ENCODE measurements around the gene CAV1.
"Not testable (repeated sequence)": the region's sequence is repeated elsewhere in the genome, so short reads cannot be mapped to it uniquely, and the experiment has no call there.

The CAV1 gene

DNA sequence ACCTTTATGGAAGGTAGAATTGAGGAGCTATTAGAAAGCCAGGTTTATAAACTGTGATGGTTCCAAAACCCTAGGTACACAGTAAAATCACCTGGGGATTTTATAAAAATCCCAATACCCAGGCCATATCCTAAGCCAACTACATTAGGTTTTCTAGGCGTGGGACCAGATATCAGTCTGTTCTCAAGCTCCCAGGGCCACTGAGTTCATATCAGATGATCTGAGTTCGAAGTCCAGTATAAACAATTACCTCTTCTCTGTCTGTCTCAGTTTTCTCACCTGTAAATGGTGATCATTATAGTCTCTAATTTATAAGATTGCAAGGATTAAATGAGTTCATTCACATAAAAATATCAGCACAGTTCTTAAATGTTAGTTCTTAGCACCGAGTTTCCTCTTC is 60.6 kb downstream of the CAV1 start:
- no peak for DNase-seq

DNA sequence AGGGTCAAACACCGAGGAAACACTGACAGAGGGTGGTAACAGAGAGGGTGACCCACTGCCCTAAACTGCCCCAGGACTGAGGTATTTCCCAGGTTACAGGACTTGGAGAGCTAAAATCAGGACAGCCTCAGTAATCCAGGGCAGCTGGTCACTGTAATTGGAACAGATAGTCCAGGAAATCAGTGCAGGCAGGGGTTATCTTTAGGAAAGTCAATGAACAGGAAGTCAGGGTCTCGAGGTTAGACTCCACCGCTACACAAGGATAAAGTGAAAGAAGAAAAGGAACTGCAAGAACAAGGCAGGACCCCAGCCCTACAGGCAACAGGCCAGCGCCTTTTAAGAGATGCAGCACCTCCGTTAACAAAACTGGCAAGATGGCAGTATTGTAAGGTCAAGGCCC is 61.1 kb downstream of the CAV1 start:
- no peak for DNase-seq

DNA sequence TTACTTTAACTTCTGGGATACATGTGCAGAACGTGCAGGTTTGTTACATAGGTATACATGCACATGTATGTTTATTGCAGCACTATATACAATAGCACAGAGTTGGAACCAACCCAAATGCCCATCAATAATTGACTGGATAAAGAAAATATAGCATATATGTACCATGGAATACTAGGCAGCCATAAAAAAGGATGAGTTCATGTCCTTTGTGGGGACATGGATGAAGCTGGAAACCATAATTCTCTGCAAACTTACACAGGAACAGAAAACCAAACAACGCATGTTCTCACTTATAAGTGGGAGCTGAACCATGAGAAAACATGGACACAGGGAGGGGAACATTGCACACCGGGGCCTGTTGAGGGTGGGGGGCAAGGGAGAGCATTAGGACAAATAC is 62.4 kb downstream of the CAV1 start:
- DNase-seq, result not testable (repeated sequence)

DNA sequence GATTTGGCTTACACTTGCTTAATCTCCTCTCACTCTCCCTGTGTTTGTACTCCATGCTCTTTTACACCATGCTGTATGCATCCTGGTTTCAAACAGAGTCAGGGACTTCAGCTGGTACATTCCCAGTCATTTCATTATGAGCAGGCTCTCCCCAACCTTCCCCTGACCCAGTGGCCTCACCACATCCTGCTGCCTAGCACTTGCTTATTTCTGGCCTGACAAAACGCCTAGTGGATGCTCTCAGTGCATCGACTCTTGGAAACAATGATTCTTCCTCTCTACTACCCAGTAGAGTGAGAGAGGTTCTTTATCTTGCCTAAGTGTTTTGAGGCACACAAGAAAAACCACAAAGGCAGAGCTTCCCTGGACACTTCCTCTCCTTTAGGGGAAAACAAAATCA is 63.4 kb downstream of the CAV1 start:
- no peak for DNase-seq

DNA sequence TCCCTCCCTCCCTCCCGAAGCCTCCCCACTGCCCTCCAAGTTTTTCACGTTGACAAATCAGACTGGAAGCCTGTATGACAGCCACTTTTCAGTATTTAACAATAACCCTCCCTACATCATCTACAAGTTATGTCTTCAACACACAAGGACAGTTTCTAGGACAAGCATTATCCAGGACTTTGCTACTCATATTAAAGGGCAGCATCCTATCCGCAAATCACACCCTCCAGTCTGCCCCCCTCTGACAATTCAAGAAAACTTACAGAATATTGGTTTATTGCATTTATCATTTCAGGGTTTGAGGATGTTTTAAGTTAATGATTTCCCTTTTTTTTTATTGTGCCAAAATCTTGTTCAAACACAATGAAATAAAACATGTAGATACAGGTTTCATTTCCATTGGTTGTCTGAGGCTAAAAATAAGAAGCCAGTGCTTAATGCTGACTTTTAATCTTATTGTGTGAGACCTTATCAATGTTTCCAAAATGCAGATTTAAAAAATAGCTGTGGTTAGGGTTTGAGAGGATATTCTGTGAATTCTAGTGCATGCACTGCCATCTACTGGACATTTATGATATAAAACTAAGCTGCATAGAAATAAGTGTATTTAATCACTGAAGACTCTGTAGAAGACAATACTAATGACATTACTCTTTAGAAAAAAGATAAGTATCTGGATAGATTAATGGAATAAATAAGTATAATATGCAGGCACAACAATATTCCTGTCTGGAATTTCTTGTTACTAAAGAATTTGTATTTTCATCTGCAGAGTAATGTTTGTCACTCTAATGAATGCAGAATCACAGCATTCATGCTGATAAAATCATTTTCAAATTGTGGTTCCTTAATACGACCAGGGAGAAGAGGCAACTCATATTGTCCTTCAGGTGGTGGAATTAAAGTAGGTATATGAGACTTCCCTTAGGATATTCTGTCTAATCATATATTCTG is 64.1 kb downstream of the CAV1 start:
- DNase-seq, result peak; percentile 12 to 20

DNA sequence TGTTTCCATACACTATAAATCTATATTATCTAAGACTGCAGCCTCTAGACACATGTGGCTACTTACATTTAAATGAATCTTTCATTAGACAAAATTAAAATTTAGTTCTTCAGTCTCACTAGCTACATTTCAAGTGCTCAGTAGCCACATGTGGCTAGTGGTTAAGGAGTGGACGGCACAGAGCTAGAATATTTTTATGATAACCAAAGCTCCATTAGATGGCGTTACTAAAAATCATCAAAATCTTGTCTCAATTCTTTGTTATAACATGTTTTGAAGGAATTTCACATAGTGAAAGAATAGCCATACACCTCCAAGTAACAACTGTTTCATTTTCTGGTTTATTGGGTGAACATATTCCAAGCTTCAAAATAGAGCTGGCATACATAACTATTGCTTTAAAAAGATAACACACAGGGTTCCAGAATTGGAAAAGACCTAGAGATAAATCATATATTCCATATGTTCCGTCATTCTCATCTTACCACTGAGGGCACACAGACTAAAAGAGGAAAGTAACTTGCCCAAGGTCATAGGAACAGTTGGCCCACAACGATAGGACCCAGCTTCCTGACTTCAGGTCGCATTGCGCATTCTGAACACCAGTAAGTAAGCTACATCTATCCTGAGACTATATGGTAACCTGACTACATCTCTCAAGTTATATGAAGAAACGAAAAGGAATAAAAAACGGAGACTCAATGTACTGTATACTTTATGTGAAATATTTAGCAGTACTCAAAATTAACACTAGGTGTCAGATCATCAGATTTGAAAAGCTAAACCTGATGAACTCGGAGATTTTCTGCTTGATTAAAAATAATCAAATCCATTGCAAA is 66.6 kb downstream of the CAV1 start:
- peak; percentile 9 to 12 for DNase-seq

DNA sequence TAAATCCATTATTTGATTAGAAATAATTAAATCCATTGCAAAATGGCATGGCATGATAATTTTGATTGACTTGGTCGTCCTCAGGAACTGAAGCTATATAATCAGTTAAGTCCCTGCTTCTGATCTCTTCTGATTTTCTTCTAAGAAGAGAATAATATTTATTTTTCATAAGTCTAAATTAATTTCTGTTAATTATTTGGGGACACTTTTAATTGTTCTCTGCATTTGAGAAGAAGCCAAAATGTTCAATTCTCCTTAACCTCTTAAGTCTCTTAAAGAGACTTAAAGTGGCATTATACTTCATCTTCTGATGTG is 67.2 kb downstream of the CAV1 start:
- no peak for DNase-seq

DNA sequence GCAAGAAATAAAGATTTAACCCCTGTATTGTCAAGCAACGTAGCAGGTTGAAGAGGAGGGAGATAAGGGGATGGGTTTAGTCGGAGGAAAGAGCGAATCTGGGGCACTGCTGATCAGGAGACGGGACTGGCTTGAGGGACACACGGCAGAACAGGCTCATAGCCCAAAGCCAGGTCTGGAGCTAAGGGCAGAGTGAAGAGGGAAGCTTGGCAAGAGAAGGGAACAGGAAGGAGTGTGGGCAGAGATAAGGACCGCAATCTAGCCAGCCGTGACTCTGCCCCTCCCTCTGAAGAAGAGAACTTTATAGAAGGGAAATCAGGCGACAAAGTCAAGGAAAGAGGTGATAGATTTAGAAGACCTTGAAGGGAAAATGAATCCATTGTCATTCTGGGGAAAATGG is 67.6 kb downstream of the CAV1 start:
- DNase-seq, result no peak

DNA sequence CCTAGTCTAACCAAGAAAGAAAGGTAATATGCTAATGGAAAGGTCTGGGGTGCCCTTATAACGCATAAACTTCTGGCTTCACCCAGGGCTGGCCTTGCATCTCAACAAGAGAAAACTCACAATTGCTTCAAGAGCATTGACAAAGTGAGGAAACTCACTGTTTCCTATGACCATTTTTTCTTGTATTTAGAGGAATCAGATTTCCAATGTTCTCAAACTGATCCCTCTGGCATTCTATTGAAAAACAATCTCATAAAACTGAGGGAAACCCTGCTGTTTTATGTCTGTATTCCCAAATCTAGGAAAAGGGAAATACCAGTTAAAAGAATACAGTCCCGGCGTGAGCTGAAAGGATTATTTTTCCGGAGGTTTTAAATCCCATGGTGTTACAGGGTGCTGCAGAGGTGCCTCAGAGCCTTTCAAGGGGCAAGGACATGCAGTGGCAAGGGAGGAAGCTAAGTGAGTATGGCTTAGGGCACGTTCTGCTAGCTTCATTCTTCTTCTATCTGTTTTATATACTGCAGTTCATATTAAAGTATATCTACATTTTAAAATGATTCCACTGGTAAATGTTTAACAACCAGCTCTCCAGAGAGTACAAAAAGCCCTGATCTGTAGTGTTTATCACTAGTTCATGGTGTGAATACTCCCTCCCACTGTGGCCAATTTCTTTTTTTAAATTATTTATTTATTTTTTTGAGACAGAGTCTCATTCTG is 68.7 kb downstream of the CAV1 start:
- DNase-seq, result no peak

DNA sequence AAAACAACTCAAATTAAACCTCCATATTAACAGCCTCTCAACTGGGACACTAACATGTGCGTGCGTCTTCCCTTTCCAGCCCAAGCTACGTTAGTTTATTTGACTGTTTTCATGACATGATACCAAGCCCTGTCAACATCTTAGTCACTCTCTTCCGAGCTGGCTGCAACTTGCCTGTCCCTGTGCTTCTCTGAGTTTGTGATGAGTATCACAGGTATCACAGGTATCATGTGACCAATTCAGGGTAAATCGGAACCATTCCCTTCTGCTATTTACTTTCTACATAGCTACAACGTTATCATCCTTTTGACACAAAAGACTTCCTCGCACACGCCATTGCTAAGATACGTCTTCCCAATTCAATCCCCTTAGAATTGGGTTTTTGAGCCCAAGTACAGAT is 70.2 kb downstream of the CAV1 start:
- no peak for DNase-seq

DNA sequence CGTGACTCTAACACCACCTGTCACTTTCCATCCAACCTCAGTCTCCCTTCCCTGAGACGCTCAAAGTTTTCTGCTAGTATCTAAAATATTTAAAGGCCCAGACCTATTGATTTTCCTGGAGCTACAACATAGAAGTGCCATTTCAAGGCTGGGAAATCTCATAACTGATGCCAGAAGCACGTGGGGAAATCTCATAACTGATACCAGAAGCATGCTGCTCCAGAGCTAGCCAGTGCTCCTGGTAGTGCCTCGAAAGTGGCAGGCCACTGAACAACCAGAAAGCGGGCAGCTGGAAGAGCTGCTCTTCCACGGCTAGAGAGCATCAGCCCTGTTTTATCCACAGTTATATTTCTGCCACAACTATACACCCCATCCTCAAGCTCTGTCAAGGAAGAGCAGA is 72.5 kb downstream of the CAV1 start:
- no peak for DNase-seq

DNA sequence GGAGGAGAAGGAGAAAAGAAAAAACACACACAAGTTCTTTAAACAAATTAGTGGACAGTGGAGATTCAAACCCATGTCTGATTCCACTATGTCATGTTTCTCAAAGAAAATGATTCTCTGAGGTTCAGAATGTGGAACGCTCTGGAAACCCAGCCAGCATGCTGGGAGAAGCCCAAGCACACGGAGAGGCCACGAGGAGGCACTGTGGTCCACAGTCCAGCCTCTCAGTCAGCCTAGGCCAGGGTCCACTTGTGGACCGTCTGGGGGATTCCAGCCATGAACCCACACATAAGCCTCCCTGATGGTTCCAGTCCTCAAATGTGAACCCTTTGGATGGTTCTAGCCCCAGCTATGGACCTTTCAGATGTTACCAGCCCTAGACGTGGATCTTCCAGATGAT is 73.4 kb downstream of the CAV1 start:
- no peak for DNase-seq

DNA sequence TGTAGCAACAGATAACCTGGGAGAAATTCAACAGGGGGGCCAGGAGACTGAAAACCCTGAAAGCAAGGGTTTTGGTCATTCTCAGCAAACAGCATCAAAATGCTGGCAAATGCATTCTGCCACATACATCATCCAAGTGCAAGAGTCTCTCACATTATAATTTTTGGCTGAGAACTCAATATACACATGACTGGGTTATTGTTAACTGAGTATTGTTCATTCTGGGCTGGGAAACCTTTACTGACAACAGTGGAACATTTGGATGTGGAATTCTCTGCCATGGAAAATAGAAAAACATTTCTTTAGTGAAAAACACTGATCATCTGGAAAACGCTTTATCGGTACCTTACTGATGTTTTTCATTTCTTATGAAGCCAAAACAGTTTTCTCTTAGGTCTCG is 74.0 kb downstream of the CAV1 start:
- no peak for DNase-seq

DNA sequence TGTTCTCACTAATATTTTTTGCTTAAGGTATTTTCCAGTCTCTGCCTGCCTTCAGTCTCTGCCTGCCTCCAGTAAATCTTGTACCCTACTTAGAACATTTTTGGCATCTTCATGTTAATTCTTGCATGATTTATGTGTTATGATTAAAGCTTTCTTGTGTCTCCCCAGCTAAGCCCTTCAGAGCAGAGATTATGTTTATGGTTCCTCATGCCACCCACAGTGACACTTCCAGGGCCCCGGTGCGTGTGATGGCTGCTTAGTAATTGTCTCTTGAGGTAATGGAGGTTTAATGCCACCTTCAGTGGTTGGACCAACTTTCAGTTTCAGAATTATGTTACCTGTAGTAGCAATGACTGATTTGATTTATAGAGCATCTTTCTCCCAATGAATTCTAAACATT is 76.6 kb downstream of the CAV1 start:
- no peak for DNase-seq

DNA sequence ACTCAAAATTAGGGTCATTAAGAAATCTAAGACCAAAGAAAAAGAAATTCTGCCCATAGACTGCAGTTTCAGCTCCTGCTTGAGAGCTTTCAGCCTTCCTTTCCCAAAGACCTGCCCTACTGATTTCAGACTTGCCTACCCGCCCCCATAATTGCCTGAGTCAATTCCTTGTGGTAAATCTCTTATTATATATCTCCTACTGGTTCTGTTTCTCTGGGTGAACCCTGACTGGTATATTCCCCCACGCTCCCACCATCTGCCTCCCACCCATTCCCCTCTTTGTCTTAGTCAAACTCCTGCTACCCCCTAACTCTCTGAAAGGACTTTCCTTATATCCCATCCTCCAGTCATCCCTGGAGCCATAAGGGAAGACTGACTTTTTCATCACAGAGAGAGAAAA is 82.5 kb downstream of the CAV1 start:
- no peak for DNase-seq

DNA sequence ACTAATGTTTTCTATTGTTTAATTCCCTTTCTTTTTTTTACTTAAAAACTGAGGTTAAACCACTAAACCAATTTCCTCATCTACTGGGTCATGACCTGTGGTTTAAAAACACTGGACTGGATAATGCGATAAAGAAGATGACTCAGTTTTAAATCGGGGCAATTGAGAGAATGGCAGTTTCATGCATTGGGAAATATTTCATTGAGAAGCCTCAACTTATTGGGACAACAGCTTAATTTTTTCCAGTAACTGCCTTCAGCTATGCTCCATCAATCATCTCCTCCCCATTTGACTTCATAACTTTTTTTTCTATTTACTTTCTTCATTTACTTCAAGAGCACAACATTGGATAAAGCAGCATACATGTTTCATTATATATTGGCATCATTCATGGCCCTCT is 85.4 kb downstream of the CAV1 start:
- no peak for DNase-seq

DNA sequence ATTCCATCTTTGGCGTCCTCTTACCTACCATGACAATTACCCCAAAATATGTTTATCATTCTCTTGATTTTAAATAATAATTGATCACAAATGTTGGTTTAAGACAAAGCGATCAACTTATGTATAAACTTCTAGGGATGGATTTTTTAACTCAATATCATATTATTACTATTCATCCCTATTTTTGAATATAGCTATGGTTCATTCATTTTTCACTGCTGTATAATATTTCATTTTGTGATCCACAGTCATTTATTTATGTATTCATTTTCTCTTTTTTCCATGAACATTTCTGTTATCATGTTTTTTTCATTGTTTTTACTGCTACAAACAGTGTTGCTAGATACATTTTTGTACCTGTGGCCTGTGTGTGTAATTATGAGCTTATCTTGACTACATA is 85.9 kb downstream of the CAV1 start:
- DNase-seq, result no peak
